H9 (cell line): Measurements from ENCODE around the gene ACSL4. TPM values are rescaled to one million over a fixed set of nuclear protein-coding genes. Genes with fewer than 3 reads are reported as not detected.

Experiments
- DNase-seq: peaks from one replicate; pipeline ENCODE4 v3.0.0-alpha.2; 2017
- H2AFZ ChIP-seq: one replicate; pipeline ENCODE4 v1.6.1; 2013; ENCODE audit warnings: mild to moderate bottlenecking, low read length, control low read depth, moderate library complexity
- H2AK5ac ChIP-seq: 2 replicates; pipeline ENCODE4 v1.6.1; 2013; ENCODE audit warnings: low read length, control low read depth, mixed read lengths; ENCODE audit not compliant: insufficient read length
- H2BK120ac ChIP-seq: one replicate; pipeline ENCODE4 v1.6.1; 2013; ENCODE audit warnings: low read depth, mild to moderate bottlenecking, low read length, control low read depth, inconsistent platforms; ENCODE audit not compliant: poor library complexity, severe bottlenecking
- H2BK12ac ChIP-seq: 2 replicates; pipeline ENCODE4 v1.6.1; 2013; ENCODE audit warnings: low read length, control low read depth, mixed read lengths, low read depth; ENCODE audit not compliant: insufficient read length
- H2BK15ac ChIP-seq: 2 replicates; pipeline ENCODE4 v1.6.1; 2013; ENCODE audit warnings: low read depth, low read length, control low read depth
- H2BK20ac ChIP-seq: one replicate; pipeline ENCODE4 v1.6.1; 2013; ENCODE audit warnings: low read depth, mild to moderate bottlenecking, low read length, control low read depth, inconsistent platforms; ENCODE audit not compliant: poor library complexity, severe bottlenecking
- H2BK5ac ChIP-seq: 2 replicates; pipeline ENCODE4 v1.6.1; 2013; ENCODE audit warnings: low read length, control low read depth, mixed read lengths; ENCODE audit not compliant: insufficient read length
- H3K14ac ChIP-seq: 2 replicates; pipeline ENCODE4 v1.6.1; 2013; ENCODE audit warnings: low read length, control low read depth; ENCODE audit not compliant: insufficient read depth
- H3K18ac ChIP-seq: 2 replicates; pipeline ENCODE4 v1.6.1; 2013; ENCODE audit warnings: low read depth, mild to moderate bottlenecking, mixed read lengths, low read length, control low read depth; ENCODE audit not compliant: insufficient read length
- H3K23ac ChIP-seq: 2 replicates; pipeline ENCODE4 v1.6.1; 2013; ENCODE audit warnings: low read length, control low read depth, mixed read lengths, low read depth; ENCODE audit not compliant: insufficient read length
- H3K23me2 ChIP-seq: 2 replicates; pipeline ENCODE4 v1.6.1; 2013; ENCODE audit warnings: low read depth, mild to moderate bottlenecking, mixed read lengths, low read length, control low read depth; ENCODE audit not compliant: insufficient read length, poor library complexity, severe bottlenecking
- H3K27ac ChIP-seq: 2 replicates; pipeline ENCODE4 v1.5.1; 2013; ENCODE audit warnings: low read length, control low read depth, mixed read lengths, low read depth; ENCODE audit not compliant: insufficient read length
- H3K27me3 ChIP-seq: 2 replicates; pipeline ENCODE4 v1.6.1; 2013; ENCODE audit warnings: low read length, control low read depth, inconsistent platforms; ENCODE audit not compliant: insufficient read depth
- H3K4ac ChIP-seq: 2 replicates; pipeline ENCODE4 v1.6.1; 2013; ENCODE audit warnings: low read depth, mild to moderate bottlenecking, control low read depth, inconsistent platforms, low read length, moderate library complexity
- H3K4me1 ChIP-seq: 2 replicates; pipeline ENCODE4 v1.6.1; 2013; ENCODE audit warnings: low read length, control low read depth, inconsistent platforms; ENCODE audit not compliant: insufficient read depth
- H3K4me2 ChIP-seq: 2 replicates; pipeline ENCODE4 v1.6.1; 2013; ENCODE audit warnings: low read length, control low read depth, mixed read lengths; ENCODE audit not compliant: insufficient read length, insufficient read depth
- H3K56ac ChIP-seq: 2 replicates; pipeline ENCODE4 v1.6.1; 2013; ENCODE audit warnings: low read depth, mild to moderate bottlenecking, mixed read lengths, low read length, control low read depth; ENCODE audit not compliant: insufficient read length
- H3K79me1 ChIP-seq: 2 replicates; pipeline ENCODE4 v1.6.1; 2013; ENCODE audit warnings: low read depth, mild to moderate bottlenecking, moderate library complexity, low read length, control low read depth, inconsistent platforms; ENCODE audit not compliant: insufficient read depth, poor library complexity, severe bottlenecking
- H3K79me2 ChIP-seq: 2 replicates; pipeline ENCODE4 v1.6.1; 2013; ENCODE audit warnings: low read length, control low read depth, inconsistent platforms; ENCODE audit not compliant: insufficient read depth
- H3K9ac ChIP-seq: 2 replicates; pipeline ENCODE4 v1.6.1; 2013; ENCODE audit warnings: low read length, control low read depth, mixed read lengths; ENCODE audit not compliant: insufficient read length; ENCODE audit errors: extremely low read depth
- H3K9me3 ChIP-seq: one replicate; pipeline ENCODE4 v1.6.1; 2013; ENCODE audit warnings: low read depth, low read length, inconsistent platforms; ENCODE audit not compliant: control insufficient read depth
- H3T11ph ChIP-seq: one replicate; pipeline ENCODE4 v1.6.1; 2013; ENCODE audit warnings: mild to moderate bottlenecking, low read length, control low read depth, inconsistent platforms
- H4K20me1 ChIP-seq: one replicate; pipeline ENCODE4 v1.6.1; 2013; ENCODE audit not compliant: control insufficient read depth, insufficient read length, insufficient read depth
- H4K5ac ChIP-seq: 2 replicates; pipeline ENCODE4 v1.6.1; 2013; ENCODE audit warnings: low read depth, mild to moderate bottlenecking, mixed read lengths, low read length, control low read depth; ENCODE audit not compliant: insufficient read length
- H4K8ac ChIP-seq: replicated peaks from 2 replicates; pipeline ENCODE4 v1.6.1; 2013; ENCODE audit warnings: low read length, control low read depth, mixed read lengths, low read depth; ENCODE audit not compliant: insufficient read length
- H4K91ac ChIP-seq: 2 replicates; pipeline ENCODE4 v1.6.1; 2013; ENCODE audit warnings: low read depth, mild to moderate bottlenecking, moderate library complexity, mixed read lengths, low read length, control low read depth; ENCODE audit not compliant: insufficient read length
- H3K27ac Mint-ChIP-seq, 3 experiments: 2 replicates in 2 of 3; 3 replicates in 1 of 3; pipeline ENCODE4 v1.8.0; 2020 to 2021; ENCODE audit warnings: mixed read lengths in 3 of 3, mild to moderate bottlenecking in 1 of 3, moderate library complexity in 1 of 3
- H3K27me3 Mint-ChIP-seq: 2 replicates; pipeline ENCODE4 v1.8.0; 2021; ENCODE audit warnings: low read depth, mild to moderate bottlenecking, moderate library complexity, mixed read lengths
- H3K36me3 Mint-ChIP-seq, 3 experiments: 2 replicates in 2 of 3; 3 replicates in 1 of 3; pipeline ENCODE4 v1.8.0; 2020 to 2021; ENCODE audit warnings: low read depth in 3 of 3, mixed read lengths in 3 of 3; ENCODE audit not compliant: insufficient read depth in 1 of 3
- H3K4me1 Mint-ChIP-seq, 2 experiments: 2 replicates each; pipeline ENCODE4 v1.8.0; 2020; ENCODE audit warnings: mixed read lengths in 2 of 2
- H3K4me3 Mint-ChIP-seq, 2 experiments: 2 replicates in 1 of 2; 3 replicates in 1 of 2; pipeline ENCODE4 v1.8.0; 2020 to 2021; ENCODE audit warnings: mild to moderate bottlenecking in 2 of 2, mixed read lengths in 2 of 2, moderate library complexity in 1 of 2
- H3K9me3 Mint-ChIP-seq, 2 experiments: 2 replicates in 1 of 2; 3 replicates in 1 of 2; pipeline ENCODE4 v1.8.0; 2020; ENCODE audit warnings: mild to moderate bottlenecking in 2 of 2, mixed read lengths in 2 of 2, moderate library complexity in 1 of 2
- WGBS: extraction: QIAGEN DNeasy Blood & Tissue Kit; methylation state at CpG from one replicate; pipeline ENCODE4 v1.1.7; 2013; ENCODE audit warnings: missing lambda C conversion rate, low lambda C conversion rate, mixed read lengths; ENCODE audit not compliant: insufficient read length; ENCODE audit errors: extremely low coverage; 5-methylcytosine and 5-hydroxymethylcytosine counted together
- total RNA-seq: library from RNA; stranded (reverse); gene quantifications from 2 replicates; pipeline ENCODE4 v1.2.1, GENCODE V29; 2021
- TF ChIP-seq, protein P1 (sequence below): fragments of 200-600 bp; sonication (generic); conservative IDR thresholded peaks from 3 replicates; pipeline ENCODE4 v1.8.0; 2021; ENCODE audit warnings: antibody characterized with exemption, mild to moderate bottlenecking

ACSL4 gene
- total RNA-seq, 1 experiment from 2014 or later, result 41.6 TPM

DNA sequence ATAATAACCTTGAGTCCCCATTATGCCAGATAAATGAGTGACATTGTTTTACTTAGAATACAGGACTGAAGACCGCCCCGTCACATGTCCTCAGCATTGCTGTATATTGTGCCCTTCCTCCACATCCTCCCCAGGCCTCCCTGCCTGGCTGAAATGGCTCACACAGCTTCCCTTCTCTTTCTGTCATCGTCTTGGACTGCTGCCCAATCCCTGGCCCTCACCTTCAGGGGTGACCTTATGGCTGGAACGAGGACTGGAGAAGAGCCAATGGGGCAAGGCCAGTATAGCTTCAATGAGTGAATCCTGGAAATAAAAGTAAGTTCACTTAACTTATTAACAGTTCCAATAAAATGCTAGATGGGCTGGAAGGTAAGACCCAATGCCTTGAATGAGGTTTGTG lies 110.8 kb downstream of the ACSL4 start:
- H2BK12ac ChIP-seq, result no peak overlapping the region
- no peaks in the 10 kb centered on the region for H3K79me2 ChIP-seq
- H2AK5ac ChIP-seq, result no peak overlapping the region
- TF ChIP-seq, protein P1, sequence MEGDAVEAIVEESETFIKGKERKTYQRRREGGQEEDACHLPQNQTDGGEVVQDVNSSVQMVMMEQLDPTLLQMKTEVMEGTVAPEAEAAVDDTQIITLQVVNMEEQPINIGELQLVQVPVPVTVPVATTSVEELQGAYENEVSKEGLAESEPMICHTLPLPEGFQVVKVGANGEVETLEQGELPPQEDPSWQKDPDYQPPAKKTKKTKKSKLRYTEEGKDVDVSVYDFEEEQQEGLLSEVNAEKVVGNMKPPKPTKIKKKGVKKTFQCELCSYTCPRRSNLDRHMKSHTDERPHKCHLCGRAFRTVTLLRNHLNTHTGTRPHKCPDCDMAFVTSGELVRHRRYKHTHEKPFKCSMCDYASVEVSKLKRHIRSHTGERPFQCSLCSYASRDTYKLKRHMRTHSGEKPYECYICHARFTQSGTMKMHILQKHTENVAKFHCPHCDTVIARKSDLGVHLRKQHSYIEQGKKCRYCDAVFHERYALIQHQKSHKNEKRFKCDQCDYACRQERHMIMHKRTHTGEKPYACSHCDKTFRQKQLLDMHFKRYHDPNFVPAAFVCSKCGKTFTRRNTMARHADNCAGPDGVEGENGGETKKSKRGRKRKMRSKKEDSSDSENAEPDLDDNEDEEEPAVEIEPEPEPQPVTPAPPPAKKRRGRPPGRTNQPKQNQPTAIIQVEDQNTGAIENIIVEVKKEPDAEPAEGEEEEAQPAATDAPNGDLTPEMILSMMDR, result no peak
- H3K4ac ChIP-seq, result no peak overlapping the region
- no peak overlapping the region for H2BK20ac ChIP-seq
- no peak overlapping the region for H3K27ac ChIP-seq
- no peak overlapping the region for H2BK5ac ChIP-seq
- H3K23me2 ChIP-seq, result peaks cover 3% of the 10 kb centered on the region
- H4K5ac ChIP-seq, result no peak overlapping the region
- H3K27me3 ChIP-seq, result no peaks in the 10 kb centered on the region; the same call in 1 of the 2 replicates
- peaks cover under 1 to 2% (median under 1%) of the 10 kb centered on the region in 3 experiments; a peak in 4 of 7 replicates for H3K36me3 Mint-ChIP-seq
- H3K9ac ChIP-seq, result no peak overlapping the region
- H3T11ph ChIP-seq, result no peak overlapping the region
- no peak overlapping the region for H3K4me3 Mint-ChIP-seq
- H3K4me1 ChIP-seq, result no peaks in the 10 kb centered on the region
- H4K91ac ChIP-seq, result no peak overlapping the region
- no peak overlapping the region for H2AFZ ChIP-seq
- peaks cover 30% of the 10 kb centered on the region for H3K27me3 Mint-ChIP-seq
- no CpG with 5 or more reads among the region's 4 CpGs for whole genome bisulfite sequencing
- no peak overlapping the region for H4K8ac ChIP-seq
- no peak overlapping the region for H2BK15ac ChIP-seq
- no peak overlapping the region for H3K14ac ChIP-seq
- no peak overlapping the region for H3K23ac ChIP-seq
- H3K79me1 ChIP-seq, result no peaks in the 10 kb centered on the region
- no peaks in the 10 kb centered on the region for H3K9me3 ChIP-seq
- H3K27ac Mint-ChIP-seq, result no peak overlapping the region
- H3K18ac ChIP-seq, result no peak overlapping the region
- DNase-seq, result no peak
- H2BK120ac ChIP-seq, result no peak overlapping the region
- H3K4me2 ChIP-seq, result no peak overlapping the region
- peaks cover 8% of the 10 kb centered on the region in 2 experiments for H3K4me1 Mint-ChIP-seq
- H3K9me3 Mint-ChIP-seq, result peaks cover under 1 to 5% of the 10 kb centered on the region in 2 experiments; a peak in 2 of 5 replicates
- H3K56ac ChIP-seq, result no peak overlapping the region
- no peaks in the 10 kb centered on the region for H4K20me1 ChIP-seq
